GM12878 (cell line): ENCODE data around the gene PTGDR2.

Source experiments
- CEBPZ ChIP-seq: fragments of 150-350 bp; IDR thresholded peaks from 2 replicates; pipeline ENCODE4 v1.6.1; 2016; ENCODE audit warnings: low read depth, low read length
- CREB1 ChIP-seq: IDR thresholded peaks from 2 replicates; pipeline ENCODE4 v1.6.1; 2012; ENCODE audit warnings: low read depth, mild to moderate bottlenecking, inconsistent platforms
- CTCF ChIP-seq, 3 experiments: IDR thresholded peaks in 2 of 3; conservative IDR thresholded peaks in 1 of 3; 2 replicates each; pipeline ENCODE4 v1.5.1; 2011; ENCODE audit warnings: low read depth in 3 of 3, low read length in 3 of 3, mild to moderate bottlenecking in 3 of 3, control low read depth in 2 of 3, moderate library complexity in 2 of 3, inconsistent platforms in 1 of 3, mixed read lengths in 1 of 3; ENCODE audit not compliant: control insufficient read depth in 2 of 3, insufficient read depth in 1 of 3; ENCODE audit errors: extremely low read depth in 1 of 3
- EP300 ChIP-seq, 2 experiments: fragments of 150-350 bp in 1 of 2; IDR thresholded peaks; 2 replicates each; pipeline ENCODE4 v1.6.1; 2011 to 2012; ENCODE audit warnings: low read depth in 2 of 2, low read length in 2 of 2, borderline replicate concordance in 1 of 2, improper control_type of control experiment in 1 of 2, inconsistent platforms in 1 of 2; ENCODE audit not compliant: control insufficient read depth in 1 of 2
- POLR2A ChIP-seq: IDR thresholded peaks from 2 replicates; pipeline ENCODE4 v1.6.1; 2011; ENCODE audit warnings: low read depth, mild to moderate bottlenecking, low read length
- POLR2AphosphoS2 ChIP-seq: IDR thresholded peaks from 2 replicates; pipeline ENCODE4 v1.6.1; 2011; ENCODE audit warnings: low read depth, mild to moderate bottlenecking, low read length, improper control_type of control experiment, moderate library complexity
- REST ChIP-seq: IDR thresholded peaks from 2 replicates; pipeline ENCODE4 v1.6.1; 2012; ENCODE audit warnings: mild to moderate bottlenecking, low read depth, low read length

GRCh38 chr11:60868682-60869450, 13.1 kb upstream of the PTGDR2 start:
- TF ChIP-seq CEBPZ (no peak), POLR2AphosphoS2 (no peak), CREB1 (no peak), POLR2A (no peak), REST (no peak), EP300 (IDR thresholded peaks at IDR 0.05; ENCODE audit: borderline replicate concordance in 1 of 2, control insufficient read depth in 1 of 2, low read depth in 2 of 2, low read length in 2 of 2) (no peak), CTCF (IDR thresholded peaks at IDR 0.05 in 2 of 3, conservative IDR thresholded peaks at IDR 0.05 in 1 of 3; ENCODE audit: control insufficient read depth in 2 of 3, extremely low read depth in 1 of 3, insufficient read depth in 1 of 3, low read depth in 3 of 3, low read length in 3 of 3) (no peak)
